ENCODE data around the gene RACGAP1. TPM values are rescaled to one million over a fixed set of nuclear protein-coding genes. Genes with fewer than 3 reads are reported as not detected.

RACGAP1 gene
- total and polyA plus RNA-seq, 2 of the 8 experiments (the other 6 are each of a cell fraction or from before 2014, with no cell fraction given): 18.0 to 66.3 TPM

- H2AFZ ChIP-seq (ENCODE audit: low read length): peak overlapping the region; percentile 71; the same call in 1 of the 2 replicates
- H2BK15ac ChIP-seq (ENCODE audit: low read length): no peak overlapping the region
- H3K9ac ChIP-seq (replicated peaks in 1 of 4; ENCODE audit: extremely low read depth in 1 of 4, low read depth in 3 of 4, low read length in 3 of 4): no peak overlapping the region
- H3K14ac ChIP-seq (ENCODE audit: insufficient read length): no peak overlapping the region
- H4K5ac ChIP-seq (ENCODE audit: insufficient read length, low read depth, low read length): no peak overlapping the region
- H3K4ac ChIP-seq (replicated peaks; ENCODE audit: insufficient read length, low read depth, low read length): no peak overlapping the region
- H3K9me3 ChIP-seq (ENCODE audit: insufficient read depth in 2 of 2, low read depth in 1 of 2, low read length in 1 of 2): no peaks in the 10 kb centered on the region
- H3K27me3 ChIP-seq (replicated peaks in 1 of 4; ENCODE audit: control insufficient read depth in 3 of 4, extremely low read depth in 1 of 4, insufficient read depth in 3 of 4, low read length in 3 of 4): peaks cover 0 to 2% (median 0%) of the 10 kb centered on the region in 4 experiments; a peak in 3 of 7 replicates
- H3K18ac ChIP-seq (ENCODE audit: extremely low read depth, low read length): peak overlapping the region; percentile 71
- ChIA-PET POLR2A (ENCODE audit: partially characterized antibody) (interaction anchor here (0.6 to 1.4 kb wide), 2 partner anchors 54 to 66 kb away, joined by 3 read pairs; no protein-coding TSS in a partner anchor), CTCF (ENCODE audit: partially characterized antibody) (interaction anchor here (0.6 to 13.4 kb wide), 6 partner anchors 19 to 604 kb away, joined by 3 to 257 read pairs (median 4); no protein-coding TSS in a partner anchor)
- H3K23me2 ChIP-seq (ENCODE audit: low read depth, low read length): peaks cover 6% of the 10 kb centered on the region; the same call in 1 of the 2 replicates
- H3K79me2 ChIP-seq (ENCODE audit: control insufficient read depth in 1 of 2, insufficient read depth in 2 of 2, low read length in 2 of 2): no peaks in the 10 kb centered on the region
- no peak overlapping the region for H2BK20ac ChIP-seq (ENCODE audit: low read length)
- H3K23ac ChIP-seq (ENCODE audit: insufficient read length): no peak overlapping the region
- peak in 1 of 2 experiments; percentile 71 for DNase-seq (ENCODE audit: low read depth in 1 of 2, low spot score in 2 of 2)
- no peak overlapping the region for H2AK5ac ChIP-seq (ENCODE audit: low read depth, low read length)
- H2BK12ac ChIP-seq (ENCODE audit: low read depth, low read length): 0 out of 2 replicates have a peak overlapping the region, but pooled peaks have one; percentile 27
- H2BK120ac ChIP-seq (replicated peaks; ENCODE audit: low read depth, low read length): no peak overlapping the region
- peak overlapping the region; percentile 32 to 67 (median 65) for H3K4me3 ChIP-seq (ENCODE audit: extremely low read depth in 1 of 4, insufficient read depth in 2 of 4, low read depth in 3 of 4, low read length in 4 of 4)
- H3K27ac ChIP-seq (ENCODE audit: low read depth, low read length): no peak overlapping the region
- FAIRE-seq: no peak
- H3K79me1 ChIP-seq (ENCODE audit: low read depth, low read length): no peaks in the 10 kb centered on the region
- H4K8ac ChIP-seq (ENCODE audit: extremely low read depth, insufficient read depth, low read length): peak overlapping the region; percentile 83; the same call in 1 of the 2 replicates
- no peaks in the 10 kb centered on the region for H3K36me3 ChIP-seq (ENCODE audit: control insufficient read depth in 2 of 4, insufficient read depth in 4 of 4, low read length in 3 of 4)
- H4K20me1 ChIP-seq (replicated peaks in 1 of 2; ENCODE audit: control insufficient read depth in 1 of 2, insufficient read depth in 2 of 2, low read length in 2 of 2): no peaks in the 10 kb centered on the region
- WGBS, 2 experiments (ENCODE audit: extremely low coverage in 1 of 2, insufficient coverage in 1 of 2, insufficient read length in 1 of 2, insufficient replicate concordance in 2 of 2, low coverage in 1 of 2, low lambda C conversion rate in 2 of 2, missing lambda C conversion rate in 1 of 2): 4% methylated on average over 25 of the region's 37 CpGs; no CpG with 5 or more reads in 1 of the 2 experiments
- H2BK5ac ChIP-seq (ENCODE audit: low read depth, low read length): no peak overlapping the region; the same call in 1 of the 2 replicates
- peaks cover 0 to 3% (median under 1%) of the 10 kb centered on the region in 4 experiments; a peak in 1 of 7 replicates for H3K4me1 ChIP-seq (replicated peaks in 1 of 4; ENCODE audit: control insufficient read depth in 3 of 4, insufficient read depth in 4 of 4, low read length in 3 of 4)
- no peak overlapping the region for H3K56ac ChIP-seq (replicated peaks; ENCODE audit: insufficient read length, low read depth, low read length)
- peak overlapping the region; percentile 37 to 72 for H3K4me2 ChIP-seq (ENCODE audit: insufficient read depth in 1 of 2, low read depth in 2 of 2, low read length in 2 of 2)
- H4K91ac ChIP-seq (replicated peaks; ENCODE audit: insufficient read length, low read length): peak overlapping the region; percentile 54
- TF ChIP-seq SP1 (IDR thresholded peaks at IDR 0.05; ENCODE audit: low read depth, low read length) (no peak), BACH1 (IDR thresholded peaks at IDR 0.05; ENCODE audit: low read length) (0 out of 2 replicates have a peak, but pooled peaks have one; percentile 34), ASH2L (IDR thresholded peaks at IDR 0.05; ENCODE audit: low read length) (peak; percentile 74), HDAC2 (IDR thresholded peaks at IDR 0.05; ENCODE audit: borderline replicate concordance in 1 of 2, low read depth in 2 of 2, low read length in 2 of 2) (0 out of 4 replicates have a peak, but pooled peaks of 1 of the 2 experiments have one; percentile 52), RNF2 (IDR thresholded peaks at IDR 0.05; ENCODE audit: borderline replicate concordance, low read depth, low read length, missing control alignments, poor library complexity, severe bottlenecking) (no peak), TBP (IDR thresholded peaks at IDR 0.05; ENCODE audit: low read depth, low read length) (peak; percentile 61), SUZ12 (IDR thresholded peaks at IDR 0.05; ENCODE audit: low read length) (peak; percentile 47; the same call in 1 of the 2 replicates), KDM1A (IDR thresholded peaks at IDR 0.05; ENCODE audit: borderline replicate concordance, low read length) (0 out of 2 replicates have a peak, but pooled peaks have one; percentile 6), MAFK (IDR thresholded peaks at IDR 0.05; ENCODE audit: low read depth, low read length) (no peak), RBBP5 (IDR thresholded peaks at IDR 0.05; ENCODE audit: borderline replicate concordance, low read depth, low read length) (0 out of 2 replicates have a peak, but pooled peaks have one; percentile 67)
These were observed 7.7 kb upstream of the RACGAP1 start for GRCh38 chr12:50032854-50033581.
